ENCODE data around the gene HADHB. TPM values are rescaled to one million over a fixed set of nuclear protein-coding genes. Genes with fewer than 3 reads are reported as not detected.

Gene HADHB
- total and polyA plus RNA-seq, 3 donors from 2014 or later, result 142 to 171 (median 168) TPM

GRCh38 chr2:26298286-26298637 lies 53.5 kb downstream of the HADHB start:
- DNase-seq, result no peak
- Histone ChIP-seq H3K4me3 (peak overlapping the region; percentile 39 to 60), H3K4me1 (peaks cover 8% of the 10 kb centered on the region), H3K9me3 (no peaks in the 10 kb centered on the region), H3K27ac (peak overlapping the region; percentile 79 to 84), H3K36me3 (ENCODE audit: low read depth, missing control alignments) (no peaks in the 10 kb centered on the region), H3K27me3 (no peaks in the 10 kb centered on the region)
- TF ChIP-seq POLR2A (IDR thresholded peaks at IDR 0.05) (no peak), CTCF (IDR thresholded peaks at IDR 0.05) (no peak)
- 13 to 20% methylated on average over 17 of the region's 17 CpGs for WGBS, 2 donors
- intact Hi-C loops (cut with DNase I; ENCODE audit: low total_unique reads), result no loop called here

GRCh38 chr2:26298638-26299393 lies 54.1 kb downstream of the HADHB start:
- H3K36me3 ChIP-seq (ENCODE audit: low read depth, missing control alignments), result no peaks in the 10 kb centered on the region
- no peaks in the 10 kb centered on the region for H3K27me3 ChIP-seq
- 2% methylated on average over 30 of the region's 30 CpGs for WGBS, 2 donors
- H3K27ac ChIP-seq, result peak overlapping the region; percentile 79 to 84
- peaks cover 8% of the 10 kb centered on the region for H3K4me1 ChIP-seq
- H3K9me3 ChIP-seq, result no peaks in the 10 kb centered on the region
- TF ChIP-seq POLR2A (IDR thresholded peaks at IDR 0.05), result no peak
- TF ChIP-seq CTCF (IDR thresholded peaks at IDR 0.05), result no peak
- DNase-seq, result peak; percentile 46
- peak overlapping the region; percentile 39 to 60 for H3K4me3 ChIP-seq
- intact Hi-C loops (cut with DNase I; ENCODE audit: low total_unique reads), result no loop called here

- intact Hi-C loops (cut with DNase I; ENCODE audit: low total_unique reads), result no loop called here
- 0 to 2% methylated on average over 9 of the region's 9 CpGs for WGBS, 2 donors
Observed at GRCh38 chr2:26299471-26300101, 54.8 kb downstream of the HADHB start.

GRCh38 chr2:26300234-26300925 lies 55.6 kb downstream of the HADHB start:
- Histone ChIP-seq H3K36me3 (ENCODE audit: low read depth, missing control alignments) (no peaks in the 10 kb centered on the region), H3K27ac (peak overlapping the region in 1 of 2 donors; percentile 84), H3K4me1 (peaks cover 8% of the 10 kb centered on the region), H3K4me3 (peak overlapping the region; percentile 39 to 60), H3K9me3 (no peaks in the 10 kb centered on the region), H3K27me3 (no peaks in the 10 kb centered on the region)
- intact Hi-C loops (cut with DNase I; ENCODE audit: low total_unique reads), result no loop called here
- DNase-seq, result peak; percentile 57
- TF ChIP-seq CTCF (IDR thresholded peaks at IDR 0.05) (no peak), POLR2A (IDR thresholded peaks at IDR 0.05) (no peak)
- 22% methylated on average over 22 of the region's 22 CpGs for WGBS, 2 donors

More at GRCh38 chr2:26299471-26300101, 54.8 kb downstream of the HADHB start:
- no peaks in the 10 kb centered on the region for H3K36me3 ChIP-seq (ENCODE audit: low read depth, missing control alignments)
- H3K9me3 ChIP-seq, result no peaks in the 10 kb centered on the region
- DNase-seq, result peak; percentile 47
- no peaks in the 10 kb centered on the region for H3K27me3 ChIP-seq
- peak overlapping the region; percentile 79 to 84 for H3K27ac ChIP-seq
- no peak for TF ChIP-seq CTCF (IDR thresholded peaks at IDR 0.05)
- no peak for TF ChIP-seq POLR2A (IDR thresholded peaks at IDR 0.05)
- H3K4me3 ChIP-seq, result peak overlapping the region; percentile 39 to 60
- H3K4me1 ChIP-seq, result peaks cover 8% of the 10 kb centered on the region

Data from testis (tissue), 3 donors.